ENCODE results near the gene EGLN2. TPM values are rescaled to one million over a fixed set of nuclear protein-coding genes. Genes with fewer than 3 reads are reported as not detected.
"Not testable (repeated sequence)": the region's sequence is repeated elsewhere in the genome, so short reads cannot be mapped to it uniquely, and the experiment has no call there.

EGLN2 gene
- polyA plus RNA-seq, 3 donors: 72.6 to 85.6 (median 84.7) TPM

GRCh38 chr19:40810649-40811408 is 11.8 kb downstream of the EGLN2 start:
- DNase-seq: peak; percentile 65

GRCh38 chr19:40811478-40812341 is 12.7 kb downstream of the EGLN2 start:
- no peak for DNase-seq

- DNase-seq: not testable (repeated sequence)
Observed at GRCh38 chr19:40812571-40812970, 13.6 kb downstream of the EGLN2 start.

GRCh38 chr19:40813182-40813581 is 14.2 kb downstream of the EGLN2 start:
- no peak for DNase-seq

- no peak for DNase-seq
Observed at GRCh38 chr19:40815223-40815622, 16.2 kb downstream of the EGLN2 start.

- DNase-seq: not testable (repeated sequence)
Observed at GRCh38 chr19:40818480-40819399, 19.7 kb downstream of the EGLN2 start.

GRCh38 chr19:40819479-40820234 is 20.7 kb downstream of the EGLN2 start:
- not testable (repeated sequence) for DNase-seq

GRCh38 chr19:40822161-40822560 is 23.2 kb downstream of the EGLN2 start:
- no peak for DNase-seq

- DNase-seq: not testable (repeated sequence)
Observed at GRCh38 chr19:40822704-40823553, 23.9 kb downstream of the EGLN2 start.

GRCh38 chr19:40824916-40825315 is 25.9 kb downstream of the EGLN2 start:
- DNase-seq: not testable (repeated sequence)

- not testable (repeated sequence) for DNase-seq
Observed at GRCh38 chr19:40825460-40826095, 26.6 kb downstream of the EGLN2 start.

GRCh38 chr19:40826312-40826698 is 27.3 kb downstream of the EGLN2 start:
- DNase-seq: not testable (repeated sequence)

GRCh38 chr19:40826699-40827385 is 27.9 kb downstream of the EGLN2 start:
- DNase-seq: not testable (repeated sequence)

- DNase-seq: no peak
Observed at GRCh38 chr19:40827386-40828247, 28.6 kb downstream of the EGLN2 start.

GRCh38 chr19:40829205-40829604 is 30.2 kb downstream of the EGLN2 start:
- DNase-seq: no peak

GRCh38 chr19:40830741-40831140 is 31.8 kb downstream of the EGLN2 start:
- DNase-seq: not testable (repeated sequence)

GRCh38 chr19:40831502-40832430 is 32.8 kb downstream of the EGLN2 start:
- no peak for DNase-seq

Measured in renal pelvis (tissue), 4 donors.